HepG2 (cell line): ENCODE data around the gene RAB40C. TPM values are rescaled to one million over a fixed set of nuclear protein-coding genes. Genes with fewer than 3 reads are reported as not detected.

Source experiments
- EEA1 ChIP-seq: sonication (generic); formaldehyde crosslinking; IDR thresholded peaks from 2 replicates; pipeline ENCODE4 v1.5.1; 2020; ENCODE audit warnings: mild to moderate bottlenecking, missing genetic modification reagents, borderline replicate concordance
- EP300 ChIP-seq, 3 experiments: sonication (generic) in 1 of 3; formaldehyde crosslinking in 1 of 3; IDR thresholded peaks; 2 replicates each; pipeline versions ENCODE4 v1.5.1 to v1.6.1; 2011 to 2020; ENCODE audit warnings: low read depth in 2 of 3, low read length in 2 of 3, borderline replicate concordance in 1 of 3, improper control_type of control experiment in 1 of 3, mild to moderate bottlenecking in 1 of 3, missing genetic modification reagents in 1 of 3, moderate library complexity in 1 of 3
- GATAD1 ChIP-seq: IDR thresholded peaks from 2 replicates; pipeline ENCODE4 v1.6.1; 2016; ENCODE audit warnings: missing genetic modification reagents, missing compliant biosample characterization
- HNRNPL ChIP-seq: fragments of 200-400 bp; formaldehyde crosslinking; IDR thresholded peaks from 2 replicates; pipeline ENCODE4 v1.6.1; 2017; ENCODE audit warnings: mild to moderate bottlenecking, low read depth, low read length
- HOXA3 ChIP-seq: sonication (generic); formaldehyde crosslinking; IDR thresholded peaks from 2 replicates; pipeline ENCODE4 v1.5.0; 2020; ENCODE audit warnings: missing genetic modification reagents
- JARID2 ChIP-seq: sonication (generic); formaldehyde crosslinking; IDR thresholded peaks from 2 replicates; pipeline ENCODE4 v1.8.1; 2023; ENCODE audit warnings: missing genetic modification reagents, inconsistent platforms; ENCODE audit not compliant: insufficient replicate concordance
- PCBP2 ChIP-seq: fragments of 200-400 bp; formaldehyde crosslinking; optimal IDR thresholded peaks from 2 replicates; pipeline ENCODE3; 2018; ENCODE audit warnings: low read length, low read depth; ENCODE audit not compliant: poor library complexity, severe bottlenecking
- RBM39 ChIP-seq: fragments of 200-400 bp; formaldehyde crosslinking; IDR thresholded peaks from one replicate; pipeline ENCODE4 v1.6.1; 2018; ENCODE audit warnings: antibody characterized with exemption, mild to moderate bottlenecking, low read depth, low read length; ENCODE audit not compliant: poor library complexity, severe bottlenecking
- SNAPC2 ChIP-seq: sonication (generic); formaldehyde crosslinking; IDR thresholded peaks from 2 replicates; pipeline ENCODE4 v1.8.1; 2022; ENCODE audit warnings: mild to moderate bottlenecking, missing genetic modification reagents
- SNAPC4 ChIP-seq: sonication (generic); formaldehyde crosslinking; IDR thresholded peaks from 2 replicates; pipeline ENCODE4 v1.4.0; 2020; ENCODE audit warnings: mild to moderate bottlenecking, missing genetic modification reagents
- ZBTB46 ChIP-seq: sonication (generic); formaldehyde crosslinking; IDR thresholded peaks from 2 replicates; pipeline ENCODE4 v1.4.0; 2020; ENCODE audit warnings: mild to moderate bottlenecking, missing genetic modification reagents, borderline replicate concordance
- ZNF10 ChIP-seq: sonication (generic); formaldehyde crosslinking; IDR thresholded peaks from 2 replicates; pipeline ENCODE4 v1.4.0; 2020; ENCODE audit warnings: mild to moderate bottlenecking, low read depth, missing genetic modification reagents, borderline replicate concordance
- ZNF549 ChIP-seq: sonication (generic); formaldehyde crosslinking; IDR thresholded peaks from 2 replicates; pipeline ENCODE4 v1.5.0; 2020; ENCODE audit warnings: missing genetic modification reagents
- polyA plus RNA-seq, 8 experiments: library from polyadenylated mRNA; depleted of rRNA in 3 of 8; stranded (reverse) in 7 of 8; unstranded in 1 of 8; fragments of >200 nt; fragmentation: Illumina TruSeq in 4 of 8; extraction: Trizol in 4 of 8; gene quantifications; 2 replicates each; pipeline versions ENCODE4 v1.2.1 to v1.2.3, GENCODE V29; 2011 to 2016; ENCODE audit warnings: low read depth in 4 of 8, missing spikeins in 1 of 8, mixed read lengths in 1 of 8; ENCODE audit not compliant: insufficient read depth in 1 of 8
- total RNA-seq, 5 experiments: library from RNA; depleted of rRNA; stranded (reverse); fragments of >200 nt; fragmentation: Illumina TruSeq; extraction: Trizol; gene quantifications; 2 replicates each; pipeline ENCODE4 v1.2.3, GENCODE V29; 2016; ENCODE audit warnings: low read depth in 1 of 5
- TF ChIP-seq, protein P1 (sequence below): IDR thresholded peaks from 2 replicates; pipeline ENCODE4 v1.4.0; 2020; ENCODE audit warnings: mild to moderate bottlenecking, missing genetic modification reagents

The RAB40C gene
- total and polyA plus RNA-seq, 2 of the 13 experiments (the other 11 are each of a cell fraction or from before 2014, with no cell fraction given), result 7.7 to 11.5 TPM

DNA sequence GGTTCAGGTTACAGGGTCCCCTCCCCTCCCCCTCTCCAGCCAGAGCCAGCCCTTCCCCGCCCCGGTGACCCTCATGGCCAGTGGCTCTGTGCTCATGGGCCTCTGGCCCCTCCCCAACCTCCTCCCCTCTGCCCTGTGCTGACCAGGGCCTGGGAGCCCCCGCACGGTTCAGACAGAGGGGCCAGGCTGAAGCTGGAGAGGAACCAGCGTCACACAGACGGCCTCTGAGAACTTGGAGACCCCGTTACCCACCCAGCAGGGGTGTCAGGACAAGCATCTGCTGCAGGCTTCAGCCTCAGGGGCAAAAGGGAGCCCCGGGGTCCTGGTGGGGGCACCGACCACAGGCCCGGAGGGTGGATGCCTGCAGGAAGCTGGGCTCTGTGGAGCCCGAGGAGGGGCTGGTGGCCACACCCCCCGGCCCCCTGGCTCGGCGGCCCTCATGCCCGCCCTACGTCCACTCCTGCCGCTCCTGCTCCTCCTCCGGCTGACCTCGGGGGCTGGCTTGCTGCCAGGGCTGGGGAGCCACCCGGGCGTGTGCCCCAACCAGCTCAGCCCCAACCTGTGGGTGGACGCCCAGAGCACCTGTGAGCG is 41.0 kb downstream of the RAB40C start, which contains the start of gene WFIKKN1 (continued):
- TF ChIP-seq, protein P1, sequence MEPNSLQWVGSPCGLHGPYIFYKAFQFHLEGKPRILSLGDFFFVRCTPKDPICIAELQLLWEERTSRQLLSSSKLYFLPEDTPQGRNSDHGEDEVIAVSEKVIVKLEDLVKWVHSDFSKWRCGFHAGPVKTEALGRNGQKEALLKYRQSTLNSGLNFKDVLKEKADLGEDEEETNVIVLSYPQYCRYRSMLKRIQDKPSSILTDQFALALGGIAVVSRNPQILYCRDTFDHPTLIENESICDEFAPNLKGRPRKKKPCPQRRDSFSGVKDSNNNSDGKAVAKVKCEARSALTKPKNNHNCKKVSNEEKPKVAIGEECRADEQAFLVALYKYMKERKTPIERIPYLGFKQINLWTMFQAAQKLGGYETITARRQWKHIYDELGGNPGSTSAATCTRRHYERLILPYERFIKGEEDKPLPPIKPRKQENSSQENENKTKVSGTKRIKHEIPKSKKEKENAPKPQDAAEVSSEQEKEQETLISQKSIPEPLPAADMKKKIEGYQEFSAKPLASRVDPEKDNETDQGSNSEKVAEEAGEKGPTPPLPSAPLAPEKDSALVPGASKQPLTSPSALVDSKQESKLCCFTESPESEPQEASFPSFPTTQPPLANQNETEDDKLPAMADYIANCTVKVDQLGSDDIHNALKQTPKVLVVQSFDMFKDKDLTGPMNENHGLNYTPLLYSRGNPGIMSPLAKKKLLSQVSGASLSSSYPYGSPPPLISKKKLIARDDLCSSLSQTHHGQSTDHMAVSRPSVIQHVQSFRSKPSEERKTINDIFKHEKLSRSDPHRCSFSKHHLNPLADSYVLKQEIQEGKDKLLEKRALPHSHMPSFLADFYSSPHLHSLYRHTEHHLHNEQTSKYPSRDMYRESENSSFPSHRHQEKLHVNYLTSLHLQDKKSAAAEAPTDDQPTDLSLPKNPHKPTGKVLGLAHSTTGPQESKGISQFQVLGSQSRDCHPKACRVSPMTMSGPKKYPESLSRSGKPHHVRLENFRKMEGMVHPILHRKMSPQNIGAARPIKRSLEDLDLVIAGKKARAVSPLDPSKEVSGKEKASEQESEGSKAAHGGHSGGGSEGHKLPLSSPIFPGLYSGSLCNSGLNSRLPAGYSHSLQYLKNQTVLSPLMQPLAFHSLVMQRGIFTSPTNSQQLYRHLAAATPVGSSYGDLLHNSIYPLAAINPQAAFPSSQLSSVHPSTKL, result no peak
- TF ChIP-seq PCBP2 (no peak), EP300 (IDR thresholded peaks at IDR 0.05; ENCODE audit: low read depth in 2 of 2, low read length in 2 of 2) (no peak), EP300 (CRISPR knock-in tag; IDR thresholded peaks at IDR 0.05; ENCODE audit: borderline replicate concordance) (no peak), HOXA3 (CRISPR knock-in tag) (peak; percentile 21; the same call in 1 of the 2 replicates), ZNF549 (CRISPR knock-in tag) (no peak), RBM39 (no peak), ZNF10 (CRISPR knock-in tag) (no peak), EEA1 (CRISPR knock-in tag) (no peak), GATAD1 (CRISPR knock-in tag) (no peak), SNAPC2 (CRISPR knock-in tag) (no peak), JARID2 (no peak), SNAPC4 (CRISPR knock-in tag) (0 out of 2 replicates have a peak, but pooled peaks have one; percentile 54), ZBTB46 (CRISPR knock-in tag) (peak; percentile 83; the same call in 1 of the 2 replicates), HNRNPL (0 out of 2 replicates have a peak, but pooled peaks have one; percentile 68)
